Coronary artery (tissue), 2 donors: Measurements from ENCODE around the gene R3HCC1L.

Experiments used
- DNase-seq: peaks from one replicate; pipeline ENCODE4 v3.0.0-alpha.2; 2017; ENCODE audit warnings: low spot score
- H3K27ac ChIP-seq, 2 donors: fragments of 200-600 bp; sonication (generic); one replicate each; pipeline ENCODE4 v1.5.1; 2016 to 2019
- H3K4me3 ChIP-seq: fragments of 200-600 bp; sonication (generic); 2 replicates; pipeline ENCODE4 v1.5.1; 2016; ENCODE audit warnings: mild to moderate bottlenecking, moderate library complexity
- CTCF ChIP-seq: fragments of 200-600 bp; sonication (generic); IDR thresholded peaks from one replicate; pipeline ENCODE4 v1.5.1; 2019; ENCODE audit warnings: antibody characterized with exemption

Gene R3HCC1L

GRCh38 chr10:98244586-98244985, 110.1 kb downstream of the R3HCC1L start:
- no peak overlapping the region for H3K27ac ChIP-seq
- no peak overlapping the region for H3K4me3 ChIP-seq
- TF ChIP-seq CTCF, result no peak
- no peak for DNase-seq

DNA sequence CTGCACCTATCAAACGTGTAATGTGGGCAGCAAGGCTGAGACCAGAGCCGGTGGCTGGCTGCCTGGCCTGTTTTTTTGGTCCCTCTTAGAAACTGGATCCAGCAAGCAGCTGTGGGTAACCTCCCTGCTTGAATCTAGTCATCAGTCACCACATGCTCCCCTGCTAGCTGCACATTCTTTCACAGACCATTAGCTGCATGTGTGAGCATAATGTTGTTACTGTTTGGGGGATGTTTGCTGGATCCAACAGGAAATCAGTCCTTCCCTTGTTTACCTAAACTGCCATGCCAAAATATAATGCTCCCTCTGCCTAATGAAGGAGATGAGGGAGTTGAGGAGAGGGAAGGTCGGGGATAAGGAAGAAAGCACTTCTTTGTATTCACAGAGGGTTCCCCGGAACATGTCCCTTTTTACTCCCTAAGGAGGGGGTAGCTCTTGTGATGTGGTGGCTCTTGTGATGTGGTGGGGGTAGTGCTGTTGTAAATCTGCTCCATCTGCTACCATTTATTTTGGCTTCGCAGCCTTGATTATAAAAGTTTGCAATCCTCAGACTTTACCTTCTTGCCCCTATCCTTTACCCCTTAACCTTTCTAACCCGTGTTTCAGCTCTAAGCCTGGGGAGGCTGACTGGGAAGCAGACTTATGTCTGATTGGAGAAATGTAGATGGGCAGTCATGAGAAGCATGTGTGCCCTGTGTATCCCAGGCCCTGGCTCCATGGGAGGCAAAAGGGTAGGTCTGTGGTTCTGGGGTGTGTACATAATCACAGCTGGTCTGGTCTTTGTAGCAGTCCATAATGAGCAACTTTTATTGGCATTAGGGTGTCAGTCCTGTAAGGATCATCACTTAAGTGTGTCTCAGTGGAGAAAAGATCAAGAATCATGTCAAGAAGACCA, 112.7 kb downstream of the R3HCC1L start:
- DNase-seq, result no peak
- Histone ChIP-seq H3K4me3 (no peak overlapping the region), H3K27ac (no peak overlapping the region)
- TF ChIP-seq CTCF, result no peak

GRCh38 chr10:98248018-98248417, 113.6 kb downstream of the R3HCC1L start:
- no peak overlapping the region for H3K4me3 ChIP-seq
- no peak for TF ChIP-seq CTCF
- H3K27ac ChIP-seq, result no peak overlapping the region
- DNase-seq, result no peak

- Histone ChIP-seq H3K27ac (no peak overlapping the region), H3K4me3 (no peak overlapping the region)
- no peak for TF ChIP-seq CTCF
- no peak for DNase-seq
Measured at GRCh38 chr10:98249134-98249533, 114.7 kb downstream of the R3HCC1L start.

GRCh38 chr10:98251399-98251798, 116.9 kb downstream of the R3HCC1L start:
- TF ChIP-seq CTCF, result no peak
- no peak for DNase-seq
- Histone ChIP-seq H3K27ac (no peak overlapping the region), H3K4me3 (no peak overlapping the region)

DNA sequence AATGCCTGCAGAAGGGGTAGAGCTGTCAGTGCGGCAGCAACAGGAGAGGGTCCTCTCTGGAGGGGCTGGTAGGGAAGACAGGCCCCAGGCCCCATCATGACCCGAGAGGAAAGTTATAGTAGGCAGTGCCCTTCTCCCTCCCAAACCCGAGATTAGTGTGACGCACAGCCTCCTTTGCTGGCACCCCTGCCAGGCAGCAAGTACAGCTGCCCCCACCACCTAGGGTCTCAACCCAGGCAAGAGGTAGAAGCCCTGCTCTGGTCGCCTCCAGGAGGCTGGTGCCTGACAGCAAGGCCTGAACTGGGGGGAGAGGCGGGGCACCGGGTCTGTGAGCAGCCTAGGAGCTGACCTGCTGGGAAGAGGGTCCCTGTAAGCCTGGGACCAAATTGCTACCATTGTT, 118.0 kb downstream of the R3HCC1L start:
- no peak overlapping the region for H3K27ac ChIP-seq
- TF ChIP-seq CTCF, result no peak
- no peak for DNase-seq

GRCh38 chr10:98253499-98253898, 119.0 kb downstream of the R3HCC1L start:
- H3K27ac ChIP-seq, result no peak overlapping the region
- TF ChIP-seq CTCF, result no peak

More for the DNA sequence above, 118.0 kb downstream of the R3HCC1L start:
- H3K4me3 ChIP-seq, result no peak overlapping the region

More at GRCh38 chr10:98253499-98253898, 119.0 kb downstream of the R3HCC1L start:
- no peak for DNase-seq
- H3K4me3 ChIP-seq, result no peak overlapping the region
